Right atrium auricular region (tissue), 2 donors: ENCODE measurements around the gene UMODL1. TPM values are rescaled to one million over a fixed set of nuclear protein-coding genes. Genes with fewer than 3 reads are reported as not detected.

Experiments used
- DNase-seq: peaks from one replicate; pipeline ENCODE4 v3.0.0-alpha.2; 2019; ENCODE audit warnings: low spot score
- H3K27ac ChIP-seq, 2 donors: fragments of 200-600 bp; sonication (generic); 1 replicate in 1 of 2; 2 replicates in 1 of 2; pipeline ENCODE4 v1.5.1; 2016 to 2019
- H3K27me3 ChIP-seq, 2 donors: fragments of 200-600 bp; sonication (generic); one replicate each; pipeline versions ENCODE4 v1.5.1 to v1.6.0; 2017 to 2019
- H3K36me3 ChIP-seq: fragments of 200-600 bp; sonication (generic); one replicate; pipeline ENCODE4 v1.5.1; 2016
- H3K4me1 ChIP-seq, 2 donors: fragments of 200-600 bp; sonication (generic); one replicate each; pipeline versions ENCODE4 v1.5.1 to v1.6.0; 2017 to 2019
- H3K4me3 ChIP-seq, 2 donors: fragments of 200-600 bp; sonication (generic); 1 replicate in 1 of 2; 2 replicates in 1 of 2; pipeline ENCODE4 v1.5.1; 2017 to 2019; ENCODE audit warnings: mild to moderate bottlenecking in 1 of 2, moderate library complexity in 1 of 2
- H3K9me3 ChIP-seq, 2 donors: fragments of 200-600 bp; sonication (generic); one replicate each; pipeline ENCODE4 v1.5.1; 2019
- CTCF ChIP-seq, 2 donors: fragments of 200-600 bp; sonication (generic); IDR thresholded peaks; one replicate each; pipeline ENCODE4 v1.5.1; 2019; ENCODE audit warnings: antibody characterized with exemption in 2 of 2
- total RNA-seq, 2 donors: library from RNA; depleted of rRNA; stranded (reverse); fragments of >200 nt; gene quantifications; one replicate each; pipeline ENCODE4 v1.1.0, GENCODE V29; 2016

The UMODL1 gene
- total RNA-seq, 2 donors from 2014 or later = not detected

GRCh38 chr21:42156690-42157605, 85.8 kb downstream of the UMODL1 start:
- no peaks in the 10 kb centered on the region for H3K27me3 ChIP-seq
- no peak overlapping the region for H3K27ac ChIP-seq
- no peaks in the 10 kb centered on the region for H3K4me1 ChIP-seq
- no peak for TF ChIP-seq CTCF (IDR thresholded peaks at IDR 0.05)
- no peaks in the 10 kb centered on the region for H3K9me3 ChIP-seq
- no peak for DNase-seq
- H3K4me3 ChIP-seq = no peak overlapping the region
- no peaks in the 10 kb centered on the region for H3K36me3 ChIP-seq

GRCh38 chr21:42157606-42158310, 86.6 kb downstream of the UMODL1 start:
- Histone ChIP-seq H3K27ac (no peak overlapping the region), H3K4me1 (no peaks in the 10 kb centered on the region), H3K36me3 (no peaks in the 10 kb centered on the region), H3K9me3 (no peaks in the 10 kb centered on the region), H3K27me3 (no peaks in the 10 kb centered on the region), H3K4me3 (no peak overlapping the region)
- DNase-seq = no peak
- TF ChIP-seq CTCF (IDR thresholded peaks at IDR 0.05) = no peak

GRCh38 chr21:42158846-42159245, 87.7 kb downstream of the UMODL1 start:
- H3K4me3 ChIP-seq = no peak overlapping the region
- H3K9me3 ChIP-seq = no peaks in the 10 kb centered on the region
- DNase-seq = no peak
- H3K27ac ChIP-seq = no peak overlapping the region
- H3K4me1 ChIP-seq = no peaks in the 10 kb centered on the region
- no peaks in the 10 kb centered on the region for H3K36me3 ChIP-seq
- no peaks in the 10 kb centered on the region for H3K27me3 ChIP-seq
- no peak for TF ChIP-seq CTCF (IDR thresholded peaks at IDR 0.05)

- Histone ChIP-seq H3K4me3 (no peak overlapping the region), H3K36me3 (no peaks in the 10 kb centered on the region), H3K27ac (no peak overlapping the region), H3K4me1 (peaks cover 0 to 3% of the 10 kb centered on the region in 2 donors), H3K27me3 (no peaks in the 10 kb centered on the region), H3K9me3 (no peaks in the 10 kb centered on the region)
- no peak for DNase-seq
- TF ChIP-seq CTCF (IDR thresholded peaks at IDR 0.05) = no peak
These were observed 88.5 kb downstream of the UMODL1 start for GRCh38 chr21:42159560-42160110.

GRCh38 chr21:42160111-42160721, 89.1 kb downstream of the UMODL1 start:
- Histone ChIP-seq H3K27ac (no peak overlapping the region), H3K9me3 (no peaks in the 10 kb centered on the region), H3K36me3 (no peaks in the 10 kb centered on the region), H3K4me3 (no peak overlapping the region), H3K4me1 (peaks cover 0 to 6% of the 10 kb centered on the region in 2 donors), H3K27me3 (no peaks in the 10 kb centered on the region)
- DNase-seq = no peak
- no peak for TF ChIP-seq CTCF (IDR thresholded peaks at IDR 0.05)
